ENCODE data around the gene TLK2.

DNA sequence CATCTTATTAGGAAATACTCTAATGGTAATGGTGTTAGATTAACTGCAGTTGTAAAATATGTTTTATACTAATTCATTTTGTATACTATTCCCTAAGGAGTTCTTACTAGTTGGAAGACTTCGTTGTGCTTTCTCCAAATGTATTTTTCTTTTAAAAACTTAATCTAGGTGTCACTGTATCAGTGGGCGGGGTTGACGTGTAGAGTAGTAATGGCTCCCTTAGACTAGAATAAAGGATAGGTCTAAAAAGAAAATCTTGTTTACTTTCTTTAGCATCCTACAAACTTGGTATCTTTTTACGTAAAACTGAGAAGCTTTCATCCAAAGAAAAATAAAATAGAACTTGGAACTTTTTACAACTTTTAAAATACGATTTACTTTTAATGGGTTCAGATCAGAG lies 93.9 kb downstream of the TLK2 start:
- no peak for TF ChIP-seq ZNF70 (CRISPR knock-in tag; IDR thresholded peaks at IDR 0.05)
- TF ChIP-seq ARNTL (CRISPR knock-in tag; IDR thresholded peaks at IDR 0.05; ENCODE audit: borderline replicate concordance, low read depth): no peak
- no peak for TF ChIP-seq TCF4 (CRISPR knock-in tag; IDR thresholded peaks at IDR 0.05; ENCODE audit: borderline replicate concordance)
- TF ChIP-seq ISL1 (CRISPR knock-in tag; IDR thresholded peaks at IDR 0.05): no peak
